Hematopoietic multipotent progenitor cell treated with erythropoietin and hydrocortisone succinate and interleukin-3 and kit ligand, for 17 days (in vitro differentiated cells): ENCODE results near the gene TNNI2.

Source experiments
- DNase-seq: peaks from one replicate; pipeline ENCODE4 v3.0.0-alpha.2; 2015; ENCODE audit warnings: low spot score

TNNI2 gene

DNA sequence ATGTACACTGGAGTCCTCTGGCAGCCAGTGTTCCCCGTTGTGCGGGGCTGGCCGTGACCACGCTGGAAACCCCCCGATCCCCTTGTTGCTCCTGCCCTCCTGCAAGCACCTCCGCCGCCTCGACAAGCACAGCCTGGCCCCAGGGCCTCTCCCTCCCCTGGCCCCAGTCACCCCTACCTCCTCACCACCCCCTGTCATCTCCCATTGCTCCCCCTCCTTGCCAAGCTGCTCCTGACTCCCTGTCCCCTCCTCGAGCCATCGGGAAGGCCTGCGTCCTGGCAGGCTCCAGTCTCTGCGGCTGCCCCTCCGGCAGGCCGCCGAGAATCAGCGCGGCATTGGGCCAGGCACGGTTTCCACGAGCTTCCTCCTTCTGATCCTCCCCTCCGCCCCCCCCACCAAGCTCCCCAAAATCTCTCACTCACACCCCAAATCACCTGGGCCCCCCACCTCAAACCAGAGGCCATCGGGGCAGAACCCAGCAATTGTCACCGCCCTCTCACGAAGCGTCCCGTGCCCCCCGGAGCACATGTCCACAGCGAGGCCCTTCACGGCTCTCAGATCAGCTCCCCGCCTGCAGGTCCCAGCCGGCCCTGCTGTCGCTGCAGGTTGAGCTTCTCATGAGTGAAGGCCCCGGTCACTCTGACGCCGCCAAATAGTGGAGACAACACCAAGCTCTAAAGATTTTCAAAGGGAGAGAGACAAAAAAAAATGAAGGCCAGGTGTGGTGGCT is 8.4 kb downstream of the TNNI2 start:
- DNase-seq, result no peak

DNA sequence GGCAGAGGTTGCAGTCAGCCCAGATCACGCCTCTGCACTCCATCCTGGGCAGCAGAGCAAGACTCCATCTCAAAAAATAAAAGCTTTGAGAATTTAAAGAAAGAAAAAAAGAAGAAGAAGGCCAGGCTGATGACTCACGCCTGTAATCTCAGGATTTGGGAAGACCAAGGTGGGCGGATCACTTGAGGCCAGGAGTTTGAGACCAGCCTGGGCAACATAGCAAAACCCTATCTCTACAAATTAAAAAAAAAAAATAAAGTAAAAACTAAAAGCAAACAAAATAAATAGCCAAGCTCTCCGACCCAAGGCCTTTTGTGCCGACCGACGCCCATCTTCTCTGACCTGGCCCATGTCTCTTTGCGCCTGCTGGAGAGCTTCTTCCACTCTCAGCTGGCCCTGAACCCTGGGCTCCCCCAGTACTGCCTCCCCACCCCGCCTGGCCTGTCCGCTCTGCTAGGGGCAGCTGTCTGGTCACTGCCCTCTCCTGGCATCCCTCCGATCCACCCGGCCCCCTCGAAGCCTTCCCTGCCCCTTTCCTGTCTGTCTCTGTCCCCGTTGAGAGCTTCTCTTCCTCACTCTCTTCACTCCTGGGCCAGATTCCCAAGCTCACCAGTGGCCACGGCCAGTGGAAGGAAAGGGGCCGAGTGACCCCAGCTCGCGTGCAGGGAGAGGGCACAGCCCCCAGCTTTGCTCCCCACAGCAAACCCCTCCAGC is 9.3 kb downstream of the TNNI2 start:
- no peak for DNase-seq

DNA sequence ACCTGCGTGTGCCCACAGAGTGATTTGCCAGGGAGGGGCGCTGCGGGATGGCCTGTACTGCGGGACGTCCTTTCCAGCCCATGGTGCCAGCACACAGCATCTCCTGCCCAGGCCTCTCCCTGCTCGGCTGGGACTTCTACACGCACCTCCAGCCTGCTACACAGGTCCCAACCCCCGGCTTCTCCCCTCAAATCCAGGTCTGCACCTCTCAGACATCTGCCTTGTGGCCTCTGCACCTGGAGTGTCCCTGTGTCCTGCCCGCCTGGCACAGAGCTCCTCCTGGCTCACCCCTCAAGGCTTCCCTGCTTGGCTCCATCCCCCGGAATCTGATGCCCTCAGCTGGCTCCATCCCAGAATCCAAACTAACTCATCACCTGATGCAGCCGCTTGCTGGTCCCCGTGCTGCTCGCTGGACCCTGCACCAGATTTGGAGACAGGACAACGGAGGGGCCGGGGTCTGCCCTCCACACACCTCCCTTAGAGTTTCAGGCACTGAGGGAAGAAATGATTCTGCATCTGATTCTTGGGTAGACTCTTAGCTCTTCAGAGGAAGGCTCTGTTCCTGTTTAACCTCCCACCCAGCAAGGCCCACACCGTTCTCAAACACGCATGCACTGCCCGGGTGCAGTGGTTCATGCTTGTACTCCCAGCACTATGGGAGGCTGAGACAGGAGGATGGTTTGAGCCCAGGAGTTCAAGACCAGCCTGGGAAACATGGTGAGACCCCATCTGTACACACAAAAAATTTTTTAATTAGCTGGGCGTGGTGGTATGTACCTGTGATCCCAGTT is 10.1 kb downstream of the TNNI2 start:
- no peak for DNase-seq

DNA sequence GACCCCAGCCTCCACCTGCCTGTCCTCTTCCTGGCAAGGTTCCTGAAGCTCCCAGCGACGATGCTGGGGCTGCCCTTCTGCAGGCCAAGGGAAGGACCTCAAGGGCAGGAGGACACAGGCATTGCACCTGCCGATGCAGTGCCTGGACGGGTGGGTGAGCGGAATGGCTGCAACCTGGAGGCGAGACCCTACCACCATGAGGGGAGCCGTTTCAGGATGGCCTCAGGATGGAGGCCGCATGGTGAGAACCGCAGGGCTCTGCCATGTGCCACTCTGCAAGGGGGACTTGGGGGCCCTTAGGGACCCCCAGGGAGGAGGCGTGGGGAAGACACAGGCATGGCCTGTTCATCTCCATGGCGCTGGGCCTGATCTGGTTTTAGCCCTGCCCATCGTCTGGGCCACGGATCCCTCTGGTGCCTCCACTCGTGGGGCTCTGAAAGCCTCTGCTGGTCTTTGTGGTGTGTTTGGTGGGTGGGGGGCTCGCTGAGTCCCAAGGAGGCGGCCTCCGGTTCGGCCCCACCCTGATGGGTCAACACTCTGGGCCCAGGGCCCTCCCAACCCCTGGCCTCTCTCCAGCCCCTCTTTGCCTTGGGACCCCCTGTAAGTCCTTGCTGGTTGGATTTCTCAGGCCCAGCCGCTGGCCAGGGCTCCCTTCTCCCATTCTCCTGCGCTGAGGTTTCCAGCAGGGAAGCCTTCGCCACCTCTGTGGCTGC is 12.8 kb downstream of the TNNI2 start:
- no peak for DNase-seq

DNA sequence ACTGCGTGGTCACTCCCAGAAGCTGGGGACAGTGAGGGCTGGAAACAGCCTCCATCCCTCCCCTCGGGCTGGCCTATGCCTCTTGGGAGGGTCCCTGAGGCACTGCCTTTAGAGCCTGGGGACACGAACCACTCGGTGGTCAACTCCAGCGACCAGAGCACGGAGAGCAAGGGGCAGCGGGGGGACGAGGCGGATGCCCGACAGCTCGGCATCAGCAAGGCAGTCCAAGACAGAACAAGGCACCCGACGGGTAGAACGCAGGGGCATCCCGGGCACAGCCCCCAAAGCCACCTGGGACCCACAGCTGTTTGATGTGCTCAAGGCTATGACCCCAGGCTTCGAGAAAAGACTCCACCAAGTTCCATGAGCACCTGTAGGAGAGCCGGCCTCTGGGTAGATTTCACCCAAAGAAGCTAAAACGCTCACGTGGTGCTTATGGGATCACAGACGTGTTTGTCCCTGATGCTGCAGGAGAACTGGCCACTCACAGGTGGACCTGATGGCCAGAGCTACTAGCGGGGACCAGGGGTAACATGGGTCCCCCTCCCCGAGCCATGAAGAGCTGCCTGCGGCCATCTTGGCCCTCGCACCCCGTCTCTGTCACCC is 13.6 kb downstream of the TNNI2 start:
- DNase-seq, result no peak

DNA sequence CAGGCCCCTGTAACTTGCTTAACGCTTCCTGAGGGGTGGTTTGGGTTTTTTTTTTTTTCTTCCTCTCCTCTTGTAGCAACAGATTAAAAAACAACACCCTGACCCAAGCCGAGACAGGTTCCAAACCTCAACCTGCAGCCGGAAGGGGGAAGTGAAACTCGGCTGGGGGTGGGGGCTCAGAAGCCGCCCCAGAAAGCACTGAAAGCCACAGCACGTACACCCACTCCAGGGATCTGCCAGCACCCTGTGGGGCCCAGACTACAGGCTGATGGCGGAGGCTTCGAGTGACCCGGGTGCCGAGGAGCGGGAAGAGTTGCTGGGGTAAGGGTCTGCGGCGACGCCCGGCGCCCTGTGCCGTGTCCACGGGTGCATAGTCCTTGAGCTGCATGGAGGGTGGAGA is 14.1 kb downstream of the TNNI2 start, which contains the start of gene LSP1:
TSS of gene LSP1 (plus strand) at position 208 of the 400 bp plus-strand sequence. CDS start at position 269, 61 bp downstream.
- no peak for DNase-seq

DNA sequence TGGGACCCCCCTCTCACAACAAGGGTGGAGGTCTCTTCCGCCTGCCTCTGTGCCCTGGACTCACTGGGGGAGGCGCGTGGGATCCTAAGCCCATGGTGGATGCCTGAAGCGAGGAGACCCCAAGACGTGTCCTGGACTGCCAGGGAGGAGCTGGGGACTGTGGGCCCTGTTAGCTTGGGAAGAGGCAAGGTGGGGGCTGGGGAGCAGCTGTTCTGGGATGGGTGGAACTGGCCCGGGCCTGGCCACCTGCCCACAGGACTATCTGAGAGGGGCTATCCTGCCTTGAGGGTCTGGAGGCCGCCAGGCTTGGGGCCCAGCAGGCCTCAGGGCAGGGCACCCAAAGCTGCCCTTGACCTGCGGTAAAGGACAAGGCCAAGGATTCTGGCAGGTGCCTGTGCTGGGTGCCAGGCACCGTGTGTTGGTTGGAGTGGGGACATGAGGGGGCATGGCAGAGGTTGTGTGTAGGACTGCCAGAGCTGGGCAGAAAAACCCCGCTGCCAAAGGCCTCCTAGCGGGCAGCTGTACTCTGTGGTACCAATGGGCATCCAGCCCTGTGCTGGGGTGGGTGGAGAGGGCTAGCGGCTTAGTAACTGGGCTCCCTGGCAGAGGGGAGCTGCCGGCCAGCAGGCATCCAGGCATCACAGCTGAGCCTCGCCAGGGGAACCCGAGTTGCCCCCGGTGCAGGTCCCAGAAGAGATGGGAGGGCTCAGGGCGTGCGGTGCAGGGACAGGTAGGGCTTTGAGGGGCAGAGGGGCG is 14.8 kb downstream of the TNNI2 start:
- no peak for DNase-seq

DNA sequence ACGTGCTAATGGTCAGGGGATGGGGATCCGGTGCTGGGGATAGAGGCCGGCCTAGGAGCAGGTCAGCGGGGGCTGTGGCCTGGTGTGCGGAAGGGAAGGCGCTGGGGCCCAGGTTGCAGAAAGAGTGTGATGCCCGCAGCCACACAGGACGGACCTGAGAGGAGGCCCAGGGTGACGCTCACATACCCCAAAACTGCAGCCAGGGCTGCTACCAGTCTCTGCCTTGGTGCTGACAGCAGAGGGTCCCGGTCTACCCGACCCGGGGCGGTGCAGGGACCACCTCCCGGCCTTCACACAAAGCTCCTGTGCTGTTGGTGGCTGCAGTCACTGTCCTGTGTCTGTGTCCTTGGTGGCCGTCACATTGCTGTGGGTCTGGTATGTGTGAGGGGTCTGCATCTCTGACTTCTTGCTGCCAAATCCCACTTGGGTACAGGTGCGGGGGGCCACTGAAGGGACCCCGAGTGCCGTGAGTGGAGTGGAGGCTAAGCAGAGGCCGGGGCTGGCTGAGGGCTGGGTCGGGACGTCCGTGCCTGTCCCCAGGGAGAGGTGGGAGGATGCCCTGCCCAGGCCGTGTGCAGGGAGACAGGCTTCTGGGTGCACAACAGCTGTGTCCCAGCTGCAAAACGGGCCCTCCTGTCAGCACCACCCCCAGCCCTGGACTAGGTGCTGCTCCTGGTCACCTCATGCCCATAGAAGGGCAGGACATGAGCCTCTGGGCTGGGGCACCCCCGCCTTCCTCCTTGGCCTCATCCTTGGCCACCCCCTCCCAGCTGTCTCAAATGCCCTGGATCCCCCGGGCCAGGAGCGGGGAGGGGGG is 15.6 kb downstream of the TNNI2 start:
- DNase-seq, result no peak

DNA sequence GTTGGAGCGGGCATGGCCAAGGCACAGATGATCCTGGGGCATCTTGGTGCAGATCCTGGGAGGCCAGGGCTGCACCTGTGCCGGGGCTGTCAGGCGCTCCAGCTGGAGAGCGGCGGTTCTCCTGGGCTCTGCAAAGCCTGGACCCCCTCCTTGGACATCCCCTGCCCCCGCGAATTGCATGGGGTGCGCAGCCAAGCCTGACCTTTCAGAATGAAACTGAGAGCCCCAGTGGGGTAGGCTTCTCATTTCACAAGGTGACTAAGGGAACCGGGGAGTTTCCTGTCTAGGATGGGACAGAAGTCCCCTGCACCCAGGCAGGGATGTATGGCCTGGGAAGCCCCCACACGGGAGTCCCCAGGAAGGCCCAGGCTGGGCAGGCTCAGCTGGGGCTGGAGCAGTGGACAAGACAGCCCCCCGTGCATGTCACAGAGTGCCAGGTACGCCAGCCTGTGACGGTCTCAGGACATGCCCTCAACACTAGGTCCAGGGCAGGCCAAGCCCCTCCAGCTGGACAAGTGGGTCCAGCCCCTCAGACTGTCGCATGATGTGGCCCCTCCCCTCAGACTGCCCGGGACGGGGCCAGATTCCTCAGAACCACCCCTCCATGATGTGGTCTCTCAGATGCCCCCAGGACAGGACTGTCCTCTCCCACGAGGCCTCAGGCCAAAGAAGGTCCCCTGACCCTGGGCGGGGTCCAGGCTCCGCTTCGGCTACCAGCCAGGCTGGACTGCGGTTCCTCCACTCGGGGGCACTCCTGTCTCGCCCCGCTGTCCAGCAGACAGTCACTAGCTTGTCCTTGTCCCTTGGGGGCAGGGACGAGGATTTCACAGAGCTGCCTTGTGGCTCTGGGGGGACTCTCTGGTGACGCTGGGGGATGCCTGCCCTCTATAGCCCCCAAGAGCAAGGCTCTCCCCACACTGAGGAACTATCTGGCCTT is 16.4 kb downstream of the TNNI2 start:
- DNase-seq, result no peak

DNA sequence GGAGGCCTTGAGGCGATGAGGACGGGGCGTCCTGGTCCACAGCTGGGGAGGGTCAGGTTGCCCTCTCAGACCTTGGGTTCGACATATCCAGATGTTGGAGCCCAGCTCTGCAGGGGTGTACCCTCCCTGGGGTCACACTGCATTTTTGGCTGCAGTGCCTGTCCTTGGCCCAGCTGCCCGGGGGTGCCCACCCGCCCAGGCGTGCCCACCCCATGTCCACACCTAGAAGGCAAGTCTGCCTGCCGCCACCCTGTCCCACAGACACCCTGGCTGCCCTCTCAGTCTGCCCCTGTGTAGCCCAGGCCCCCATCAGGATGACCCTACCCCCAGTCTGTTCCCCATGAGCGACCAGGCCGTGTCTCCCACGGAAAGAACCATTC is 17.1 kb downstream of the TNNI2 start:
- no peak for DNase-seq

DNA sequence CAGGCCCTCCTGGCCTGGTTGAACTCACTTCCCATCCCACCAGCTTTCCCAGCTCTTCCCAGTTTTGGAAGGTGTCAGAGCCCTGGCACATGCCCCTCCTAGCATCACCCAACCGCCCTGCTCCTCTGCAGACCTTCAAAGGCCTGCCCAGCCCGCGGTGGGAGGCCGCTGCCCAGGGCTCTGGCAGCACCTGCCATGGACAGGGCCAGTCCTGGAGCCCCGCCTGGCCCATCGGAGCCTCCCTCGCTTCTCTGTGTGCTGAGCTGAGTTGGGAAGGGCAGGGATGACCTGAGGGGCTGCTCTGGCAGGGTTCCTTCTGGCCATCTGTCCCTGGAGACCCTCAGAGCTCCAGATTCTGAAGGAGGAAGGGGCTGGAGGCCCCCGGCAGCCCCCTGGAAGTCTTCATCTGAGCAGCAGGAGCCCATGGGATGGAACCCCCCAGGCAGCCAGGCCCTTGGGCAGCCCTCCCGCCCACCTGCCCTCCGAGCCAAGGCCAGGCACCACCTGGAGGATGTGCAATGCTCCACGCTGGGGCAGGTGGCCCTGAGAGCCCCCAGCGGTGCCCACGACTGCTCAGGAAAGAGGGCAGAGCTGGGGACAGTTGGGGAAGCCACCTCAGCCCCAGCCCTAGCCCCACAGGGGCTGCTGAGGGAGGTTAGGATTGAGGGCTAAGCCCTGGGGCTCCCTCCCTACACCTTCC is 17.7 kb downstream of the TNNI2 start:
- DNase-seq, result no peak

DNA sequence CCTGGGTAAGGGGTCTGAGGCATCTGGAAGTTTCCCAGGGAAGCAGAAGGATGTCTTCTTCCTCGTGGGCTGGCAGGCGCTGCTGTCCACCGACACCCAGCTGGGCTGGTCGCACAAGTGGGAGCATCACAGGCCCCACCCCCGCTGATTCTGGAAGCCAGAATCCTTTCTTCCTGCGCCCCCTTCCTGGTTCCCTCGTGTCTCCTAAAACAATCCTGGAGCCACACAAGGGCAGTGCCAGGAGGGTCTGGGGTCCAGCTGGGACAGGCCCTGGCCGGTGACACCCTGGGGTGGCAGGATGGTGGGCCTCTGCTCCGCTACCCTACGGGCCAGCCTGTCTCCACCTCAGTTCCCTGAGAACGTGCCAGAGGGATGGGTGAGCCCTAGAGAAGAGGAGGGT is 18.3 kb downstream of the TNNI2 start:
- DNase-seq, result no peak

DNA sequence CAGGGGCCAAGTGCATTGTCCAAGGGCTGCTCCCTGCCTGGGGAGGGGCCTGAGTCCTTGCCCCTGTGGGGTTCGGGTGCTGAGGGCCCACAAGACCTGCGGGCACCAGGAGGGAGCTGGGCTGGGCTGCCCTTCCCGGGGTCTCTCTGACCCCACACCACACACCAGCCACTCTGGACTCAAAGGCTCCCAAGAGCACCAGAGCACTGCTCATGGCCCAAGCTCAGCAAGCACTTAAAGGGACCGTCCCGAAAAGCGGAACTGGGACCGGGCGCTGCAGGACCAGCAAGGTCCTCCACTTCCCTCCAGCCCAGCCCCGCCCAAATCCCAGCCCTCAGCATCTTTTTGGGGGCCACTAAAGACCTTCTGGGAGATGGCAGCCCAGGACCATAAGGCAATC is 19.4 kb downstream of the TNNI2 start:
- no peak for DNase-seq

DNA sequence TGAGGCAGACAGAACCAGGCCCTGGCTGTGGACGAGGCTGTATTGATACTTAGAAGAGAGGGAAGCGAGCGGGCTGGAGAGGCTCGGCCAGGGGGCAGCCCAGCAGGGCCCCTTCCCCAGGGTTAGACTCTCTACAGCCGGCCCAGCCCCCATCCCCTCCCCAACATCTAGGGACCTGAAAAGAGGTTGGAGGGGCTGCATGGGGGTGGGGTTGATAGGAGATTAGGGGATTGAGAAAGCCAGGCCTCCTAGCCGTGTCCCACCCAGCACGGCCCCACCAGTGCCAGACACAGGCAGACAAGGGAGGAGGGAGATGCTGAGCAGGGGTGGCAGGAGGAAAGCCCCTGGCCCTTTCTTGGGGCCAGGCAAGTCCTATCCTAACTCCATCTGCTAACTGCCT is 19.8 kb downstream of the TNNI2 start:
- DNase-seq, result no peak

DNA sequence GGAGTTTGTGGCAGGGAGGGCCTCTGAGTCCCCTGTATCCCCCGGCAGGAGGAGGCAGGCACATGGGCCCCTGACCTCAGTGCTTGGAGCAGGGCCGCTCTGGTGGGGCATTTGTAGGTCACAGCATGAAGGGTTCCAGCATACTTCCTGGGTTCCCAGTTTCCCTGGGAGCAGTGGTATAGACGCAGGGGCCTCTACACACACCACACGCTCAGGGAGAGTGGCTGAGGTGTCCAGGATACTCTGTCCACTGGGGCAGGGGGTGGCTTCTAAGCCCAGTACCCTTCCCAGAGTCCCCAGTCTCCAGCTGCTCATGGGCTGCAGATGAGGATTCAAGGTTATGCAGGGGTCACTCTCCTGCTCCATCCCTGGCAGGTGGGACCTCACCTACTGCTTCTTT is 20.2 kb downstream of the TNNI2 start:
- no peak for DNase-seq

DNA sequence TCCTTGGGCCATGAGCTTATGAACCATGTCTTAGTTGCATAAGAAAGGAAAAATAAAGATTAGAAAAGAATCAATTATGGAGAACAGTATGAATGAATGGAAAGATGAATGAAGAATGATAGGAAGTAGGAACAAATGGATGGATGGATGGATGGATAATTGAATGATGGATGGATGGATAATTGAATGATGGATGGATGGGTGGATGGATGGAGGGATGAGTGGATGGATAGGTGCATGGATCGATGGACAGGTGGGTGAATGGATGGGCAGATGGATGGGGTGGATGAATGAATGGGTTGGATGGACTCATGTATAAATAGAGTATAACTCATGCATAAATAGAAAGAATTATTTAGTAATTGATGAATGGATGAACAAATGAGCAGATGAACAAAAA is 21.3 kb downstream of the TNNI2 start:
- no peak for DNase-seq

DNA sequence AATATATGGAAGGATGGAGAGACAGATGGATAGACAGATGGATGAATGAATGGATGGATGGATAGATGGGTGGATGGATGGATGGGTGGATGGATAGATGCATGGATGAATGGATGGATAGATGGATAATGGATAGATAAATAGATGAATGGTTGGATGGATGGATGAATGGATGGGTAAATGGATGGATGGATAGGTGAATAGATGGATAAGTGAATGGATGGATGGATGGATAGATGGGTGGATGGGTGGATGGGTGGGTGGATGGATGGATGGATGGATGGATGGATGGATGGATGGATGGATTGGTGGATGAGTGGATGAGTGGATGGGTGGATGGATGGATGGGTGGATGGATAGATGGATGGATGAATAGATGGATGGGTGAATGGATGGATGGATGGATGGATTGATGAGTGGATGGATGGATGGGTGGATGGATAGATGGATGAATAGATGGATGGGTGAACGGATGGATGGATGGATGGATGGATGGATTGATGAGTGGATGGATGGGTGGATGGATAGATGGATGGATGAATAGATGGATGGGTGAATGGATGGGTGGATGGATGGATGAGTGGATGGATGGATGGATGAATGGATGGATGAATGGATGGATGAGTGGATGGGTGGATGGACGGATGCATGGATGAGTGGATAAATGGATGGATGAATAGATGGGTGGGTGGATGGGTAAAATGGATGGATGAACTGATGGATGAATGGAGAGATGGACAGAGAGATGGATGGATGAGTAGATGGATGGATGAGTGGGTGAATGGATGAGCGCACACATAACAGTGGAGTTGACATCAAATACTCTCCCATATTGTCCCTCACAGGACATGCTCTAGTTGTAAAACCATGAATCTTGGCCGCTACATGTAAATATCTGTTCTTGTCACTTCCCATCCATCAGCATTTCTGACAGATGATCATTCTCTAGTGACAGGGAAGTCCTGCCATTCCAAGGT is 22.9 kb downstream of the TNNI2 start:
- no peak for DNase-seq
